Liver (tissue), 9 donors: Measurements from ENCODE around the gene CIBAR2. TPM values are rescaled to one million over a fixed set of nuclear protein-coding genes. Genes with fewer than 3 reads are reported as not detected.
A peak's percentile ranks its signal among the peaks of the same experiment; 100 is the strongest.
"Not testable (repeated sequence)": the region's sequence is repeated elsewhere in the genome, so short reads cannot be mapped to it uniquely, and the experiment has no call there.

Experiments used
- DNase-seq: peaks from one replicate; pipeline ENCODE4 v3.0.0-alpha.2; 2017; ENCODE audit warnings: low spot score
- H3K27ac ChIP-seq, 2 donors: one replicate each; pipeline ENCODE4 v1.7.0; 2013; ENCODE audit warnings: inconsistent platforms in 2 of 2, low read length in 2 of 2, control low read depth in 1 of 2, low read depth in 1 of 2, mild to moderate bottlenecking in 1 of 2
- H3K27me3 ChIP-seq, 4 donors: one replicate each; pipeline versions ENCODE4 v1.6.1 to v1.7.0; 2013; ENCODE audit warnings: low read length in 3 of 4, inconsistent platforms in 1 of 4, mild to moderate bottlenecking in 1 of 4, moderate library complexity in 1 of 4; ENCODE audit not compliant: control insufficient read depth in 4 of 4, insufficient read depth in 4 of 4
- H3K36me3 ChIP-seq, 4 donors: one replicate each; pipeline versions ENCODE4 v1.6.1 to v1.7.0; 2013; ENCODE audit warnings: low read length in 3 of 4, mild to moderate bottlenecking in 3 of 4, low read depth in 1 of 4, moderate library complexity in 1 of 4; ENCODE audit not compliant: control insufficient read depth in 4 of 4, insufficient read depth in 3 of 4
- H3K4me1 ChIP-seq, 4 donors: one replicate each; pipeline versions ENCODE4 v1.6.1 to v1.7.0; 2013; ENCODE audit warnings: low read length in 3 of 4, mild to moderate bottlenecking in 3 of 4, moderate library complexity in 1 of 4; ENCODE audit not compliant: control insufficient read depth in 4 of 4, insufficient read depth in 4 of 4
- H3K4me3 ChIP-seq, 3 donors: one replicate each; pipeline versions ENCODE4 v1.6.1 to v1.7.0; 2013; ENCODE audit warnings: low read length in 3 of 3, control low read depth in 1 of 3, low read depth in 1 of 3, mild to moderate bottlenecking in 1 of 3
- H3K9ac ChIP-seq, 2 donors: one replicate each; pipeline ENCODE4 v1.7.0; 2013; ENCODE audit warnings: low read length in 2 of 2, mild to moderate bottlenecking in 2 of 2, moderate library complexity in 2 of 2, control low read depth in 1 of 2, low read depth in 1 of 2
- H3K9me3 ChIP-seq, 4 donors: one replicate each; pipeline versions ENCODE4 v1.6.1 to v1.7.0; 2013; ENCODE audit warnings: low read length in 3 of 4; ENCODE audit not compliant: control insufficient read depth in 4 of 4
- ATF3 ChIP-seq: IDR thresholded peaks from 2 replicates; pipeline ENCODE4 v1.6.1; 2016; ENCODE audit warnings: antibody characterized with exemption
- GABPA ChIP-seq, 2 donors: IDR thresholded peaks in 1 of 2; conservative IDR thresholded peaks in 1 of 2; 2 replicates each; pipeline ENCODE4 v1.6.1; 2016; ENCODE audit warnings: antibody characterized with exemption in 2 of 2, mild to moderate bottlenecking in 1 of 2, moderate library complexity in 1 of 2
- HNF4G ChIP-seq: IDR thresholded peaks from 2 replicates; pipeline ENCODE4 v1.6.1; 2016; ENCODE audit warnings: antibody characterized with exemption
- MAX ChIP-seq: IDR thresholded peaks from 2 replicates; pipeline ENCODE4 v1.6.1; 2016; ENCODE audit warnings: antibody characterized with exemption
- NR2F2 ChIP-seq: IDR thresholded peaks from 2 replicates; pipeline ENCODE4 v1.6.1; 2016; ENCODE audit warnings: antibody characterized with exemption
- RAD21 ChIP-seq, 2 donors: IDR thresholded peaks; 2 replicates each; pipeline ENCODE4 v1.6.1; 2016; ENCODE audit warnings: antibody characterized with exemption in 2 of 2, mild to moderate bottlenecking in 2 of 2
- REST ChIP-seq: IDR thresholded peaks from 2 replicates; pipeline ENCODE4 v1.6.1; 2016; ENCODE audit warnings: antibody characterized with exemption, mild to moderate bottlenecking
- SP1 ChIP-seq: IDR thresholded peaks from 2 replicates; pipeline ENCODE4 v1.6.1; 2018; ENCODE audit warnings: antibody characterized with exemption, mild to moderate bottlenecking
- WGBS: extraction: QIAGEN DNeasy Blood & Tissue Kit; methylation state at CpG from one replicate; pipeline ENCODE4 v1.1.7; 2013; 5-methylcytosine and 5-hydroxymethylcytosine counted together
- polyA plus RNA-seq, 2 donors: library from polyadenylated mRNA; stranded (reverse) in 1 of 2; unstranded in 1 of 2; fragments of 200-250 nt in 1 of 2; fragments of >200 nt in 1 of 2; fragmentation: Nextera tagmentation in 1 of 2; extraction: Ambion mirVana in 1 of 2; gene quantifications; one replicate each; pipeline versions ENCODE4 v1.2.1 to v1.2.3, GENCODE V29; 2013 to 2015
- total RNA-seq, 2 donors: library from RNA; depleted of rRNA; stranded (reverse); fragments of >200 nt; gene quantifications; one replicate each; pipeline ENCODE4 v1.2.3, GENCODE V29; 2014
- donor health status: healthy.
- donor health status: healthy.
- donor health status: healthy.
- donor health status: healthy.
- donor health status: healthy.

The CIBAR2 gene
- total and polyA plus RNA-seq, 4 donors: not detected

- no peaks in the 10 kb centered on the region for H3K36me3 ChIP-seq
- peak overlapping the region; percentile 18 to 23 for H3K9ac ChIP-seq
- H3K9me3 ChIP-seq: no peaks in the 10 kb centered on the region
- TF ChIP-seq SP1: peak; percentile 67
- peak; percentile 36 for TF ChIP-seq NR2F2
- no peak for TF ChIP-seq ATF3
- TF ChIP-seq RAD21 (IDR thresholded peaks at IDR 0.05): peak in 1 of 2 donors; percentile 37
- H3K4me1 ChIP-seq: peaks cover 0 to 15% (median 8%) of the 10 kb centered on the region in 4 donors
- peak overlapping the region in 1 of 3 donors; percentile 24 for H3K4me3 ChIP-seq
- H3K27ac ChIP-seq: peak overlapping the region; percentile 45 to 61
- no peak for DNase-seq
- WGBS: 57% methylated on average over 14 of the region's 14 CpGs
- no peaks in the 10 kb centered on the region for H3K27me3 ChIP-seq
Measured at GRCh38 chr16:85055493-85056210, 56.6 kb downstream of the CIBAR2 start.

GRCh38 chr16:85054948-85055492 lies 57.3 kb downstream of the CIBAR2 start:
- no peak for DNase-seq
- Histone ChIP-seq H3K4me3 (peak overlapping the region in 1 of 3 donors; percentile 24), H3K9me3 (no peaks in the 10 kb centered on the region), H3K27me3 (no peaks in the 10 kb centered on the region), H3K36me3 (no peaks in the 10 kb centered on the region), H3K4me1 (peaks cover 0 to 15% (median 8%) of the 10 kb centered on the region in 4 donors), H3K9ac (peak overlapping the region in 1 of 2 donors; percentile 18), H3K27ac (peak overlapping the region; percentile 45 to 61)
- no peak for TF ChIP-seq MAX
- TF ChIP-seq HNF4G: no peak
- TF ChIP-seq REST: no peak
- TF ChIP-seq GABPA (IDR thresholded peaks at IDR 0.05 in 1 of 2, conservative IDR thresholded peaks at IDR 0.05 in 1 of 2): no peak
- no peak for TF ChIP-seq RAD21 (IDR thresholded peaks at IDR 0.05)
- WGBS: 56% methylated on average over 6 of the region's 6 CpGs

GRCh38 chr16:85054321-85054720 lies 58.0 kb downstream of the CIBAR2 start:
- not testable (repeated sequence) for DNase-seq, H3K9me3 ChIP-seq, H3K9ac ChIP-seq, H3K36me3 ChIP-seq, H3K4me3 ChIP-seq, H3K27me3 ChIP-seq, H3K27ac ChIP-seq
- WGBS: 86% methylated on average over 3 of the region's 3 CpGs
- H3K4me1 ChIP-seq: peaks cover 0 to 15% (median 8%) of the 10 kb centered on the region in 4 donors
